C4-2B (cell line): Measurements from ENCODE around the gene PRKCD.

ENCODE experiments used
- ZFX ChIP-seq: fragments of 450-650 bp; IDR thresholded peaks from 2 replicates; pipeline ENCODE4 v1.6.1; 2017
- TF ChIP-seq, protein P1 (sequence below): fragments of 450-650 bp; conservative IDR thresholded peaks from 2 replicates; pipeline ENCODE4 v1.5.1; 2017; ENCODE audit warnings: mild to moderate bottlenecking

DNA sequence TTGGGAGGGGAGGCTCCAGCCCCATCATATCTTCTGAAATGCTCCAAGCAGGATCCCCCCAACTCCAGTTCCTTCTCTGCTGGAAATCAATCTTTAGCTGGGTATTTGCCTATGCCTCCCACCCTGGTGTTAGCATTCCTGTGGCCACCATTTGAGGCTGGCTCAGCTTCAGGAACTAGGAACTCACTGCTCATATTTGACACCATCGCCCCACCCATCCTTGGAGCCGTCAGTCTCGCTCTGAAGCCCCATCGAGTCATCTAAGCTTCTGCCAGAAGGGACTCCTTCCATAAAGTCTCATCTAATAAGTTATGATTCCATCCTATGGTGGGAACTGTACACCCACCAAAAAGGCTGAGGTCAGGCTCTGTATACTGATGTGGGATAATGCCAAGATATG, 26.4 kb downstream of the PRKCD start:
- TF ChIP-seq, protein P1, sequence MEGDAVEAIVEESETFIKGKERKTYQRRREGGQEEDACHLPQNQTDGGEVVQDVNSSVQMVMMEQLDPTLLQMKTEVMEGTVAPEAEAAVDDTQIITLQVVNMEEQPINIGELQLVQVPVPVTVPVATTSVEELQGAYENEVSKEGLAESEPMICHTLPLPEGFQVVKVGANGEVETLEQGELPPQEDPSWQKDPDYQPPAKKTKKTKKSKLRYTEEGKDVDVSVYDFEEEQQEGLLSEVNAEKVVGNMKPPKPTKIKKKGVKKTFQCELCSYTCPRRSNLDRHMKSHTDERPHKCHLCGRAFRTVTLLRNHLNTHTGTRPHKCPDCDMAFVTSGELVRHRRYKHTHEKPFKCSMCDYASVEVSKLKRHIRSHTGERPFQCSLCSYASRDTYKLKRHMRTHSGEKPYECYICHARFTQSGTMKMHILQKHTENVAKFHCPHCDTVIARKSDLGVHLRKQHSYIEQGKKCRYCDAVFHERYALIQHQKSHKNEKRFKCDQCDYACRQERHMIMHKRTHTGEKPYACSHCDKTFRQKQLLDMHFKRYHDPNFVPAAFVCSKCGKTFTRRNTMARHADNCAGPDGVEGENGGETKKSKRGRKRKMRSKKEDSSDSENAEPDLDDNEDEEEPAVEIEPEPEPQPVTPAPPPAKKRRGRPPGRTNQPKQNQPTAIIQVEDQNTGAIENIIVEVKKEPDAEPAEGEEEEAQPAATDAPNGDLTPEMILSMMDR, result no peak
- TF ChIP-seq ZFX, result no peak
